Endothelial cell (in vitro differentiated cells): ENCODE results near the gene PSTPIP2. TPM values are rescaled to one million over a fixed set of nuclear protein-coding genes. Genes with fewer than 3 reads are reported as not detected.
A peak's percentile ranks its signal among the peaks of the same experiment; 100 is the strongest.
"Not testable (repeated sequence)": the region's sequence is repeated elsewhere in the genome, so short reads cannot be mapped to it uniquely, and the experiment has no call there.

ENCODE experiments used
- DNase-seq: peaks from one replicate; pipeline ENCODE4 v3.0.0; 2021; ENCODE audit warnings: low spot score
- H3K27ac Mint-ChIP-seq: one replicate; pipeline ENCODE4 v1.8.0; 2021; ENCODE audit warnings: mixed read lengths, inconsistent platforms; ENCODE audit not compliant: unreplicated experiment
- H3K27me3 Mint-ChIP-seq: one replicate; pipeline ENCODE4 v1.8.0; 2021; ENCODE audit warnings: mild to moderate bottlenecking, moderate library complexity, mixed read lengths, inconsistent platforms; ENCODE audit not compliant: unreplicated experiment
- H3K36me3 Mint-ChIP-seq: one replicate; pipeline ENCODE4 v1.8.0; 2021; ENCODE audit warnings: mild to moderate bottlenecking, low read depth, mixed read lengths, inconsistent platforms; ENCODE audit not compliant: unreplicated experiment
- H3K4me1 Mint-ChIP-seq: one replicate; pipeline ENCODE4 v1.8.0; 2021; ENCODE audit warnings: mild to moderate bottlenecking, mixed read lengths, inconsistent platforms; ENCODE audit not compliant: unreplicated experiment
- H3K4me3 Mint-ChIP-seq: one replicate; pipeline ENCODE4 v1.8.0; 2021; ENCODE audit warnings: mild to moderate bottlenecking, mixed read lengths, inconsistent platforms; ENCODE audit not compliant: unreplicated experiment
- H3K9me3 Mint-ChIP-seq: one replicate; pipeline ENCODE4 v1.8.0; 2021; ENCODE audit warnings: mixed read lengths, inconsistent platforms; ENCODE audit not compliant: unreplicated experiment
- CTCF ChIP-seq: fragments of 200-600 bp; sonication (generic); IDR thresholded peaks from one replicate; pipeline ENCODE4 v1.5.0; 2021; ENCODE audit warnings: antibody characterized with exemption; ENCODE audit not compliant: unreplicated experiment
- total RNA-seq: library from RNA; stranded (reverse); fragmentation: NEBNext Ultra II Directional; extraction: Animal tissue kit (Norgen Biotek cat#: 25700); gene quantifications from one replicate; pipeline ENCODE4 v1.2.1, GENCODE V29; 2021; ENCODE audit not compliant: unreplicated experiment

PSTPIP2 gene
- total RNA-seq, 1 donor from 2014 or later, result 7.8 TPM

DNA sequence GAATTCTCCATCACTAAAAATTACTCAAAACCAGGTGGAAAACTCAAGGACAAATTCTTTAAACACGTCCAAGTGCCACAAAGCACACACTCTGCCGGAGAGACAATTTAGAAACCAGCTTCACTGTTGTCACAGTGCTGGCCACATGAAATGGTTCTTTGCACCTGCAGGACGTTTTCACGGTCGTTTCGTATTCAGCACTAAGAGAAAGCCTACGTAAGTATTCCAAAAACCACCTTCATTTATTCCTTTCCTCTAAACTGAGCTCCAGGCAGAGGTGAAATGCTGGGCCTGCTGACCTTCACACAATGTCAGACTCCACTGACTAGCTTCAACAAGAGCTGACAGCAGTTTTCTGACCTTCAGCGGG, 25.4 kb upstream of the PSTPIP2 start:
- DNase-seq, result no peak
- no peak for TF ChIP-seq CTCF
- Mint-ChIP-seq H3K4me3 (peak overlapping the region; percentile 99), H3K27ac (peak overlapping the region; percentile 80), H3K36me3 (peaks cover 3% of the 10 kb centered on the region), H3K27me3 (peaks cover 1% of the 10 kb centered on the region), H3K9me3 (no peaks in the 10 kb centered on the region), H3K4me1 (peaks cover 18% of the 10 kb centered on the region)

GRCh38 chr18:46096651-46097300, 24.7 kb upstream of the PSTPIP2 start:
- Mint-ChIP-seq H3K4me3 (peak overlapping the region; percentile 99), H3K4me1 (peaks cover 18% of the 10 kb centered on the region), H3K27ac (no peak overlapping the region), H3K36me3 (peaks cover 4% of the 10 kb centered on the region), H3K9me3 (no peaks in the 10 kb centered on the region), H3K27me3 (peaks cover 1% of the 10 kb centered on the region)
- no peak for TF ChIP-seq CTCF
- no peak for DNase-seq

DNA sequence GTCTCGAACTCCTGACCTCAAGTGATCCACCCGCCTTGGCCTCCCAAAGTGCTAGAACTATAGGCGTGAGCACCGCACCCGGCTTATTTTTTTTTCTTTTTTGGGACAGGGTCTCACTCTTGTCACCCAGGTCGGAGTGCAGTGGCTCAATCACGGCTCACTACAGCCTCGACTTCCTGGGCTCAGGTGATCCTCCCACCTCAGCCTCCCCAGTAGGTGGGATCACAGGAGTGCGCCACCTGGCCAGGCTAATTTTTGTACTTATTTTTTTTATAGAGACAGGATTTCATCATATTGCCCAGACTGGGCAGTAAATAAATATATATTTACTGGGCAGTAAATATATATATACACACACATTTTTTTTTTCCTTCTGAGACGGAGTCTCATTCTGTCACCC, 23.5 kb upstream of the PSTPIP2 start:
- H3K27ac Mint-ChIP-seq, result no peak overlapping the region
- H3K4me1 Mint-ChIP-seq, result peaks cover 18% of the 10 kb centered on the region
- no peak for DNase-seq
- TF ChIP-seq CTCF, result no peak
- no peaks in the 10 kb centered on the region for H3K9me3 Mint-ChIP-seq
- H3K36me3 Mint-ChIP-seq, result peaks cover 15% of the 10 kb centered on the region
- peaks cover 1% of the 10 kb centered on the region for H3K27me3 Mint-ChIP-seq
- no peak overlapping the region for H3K4me3 Mint-ChIP-seq

DNA sequence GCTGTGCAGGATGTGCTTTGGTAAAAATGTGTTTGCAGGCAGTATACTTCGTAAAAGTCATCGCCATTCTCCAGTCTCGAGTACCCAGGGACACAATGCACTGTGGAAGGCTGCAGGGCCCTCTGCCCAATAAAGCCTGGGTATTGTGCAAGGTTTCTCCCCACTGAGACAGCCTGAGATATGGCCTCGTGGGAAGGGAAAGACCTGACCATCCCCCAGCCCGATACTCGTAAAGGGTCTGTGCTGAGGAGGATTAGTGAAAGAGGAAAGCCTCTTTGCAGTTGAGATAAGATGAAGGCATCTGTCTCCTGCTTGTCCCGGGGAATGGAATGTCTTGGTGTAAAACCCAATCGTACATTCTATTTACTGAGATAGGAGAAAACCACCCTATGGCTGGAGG, 16.4 kb upstream of the PSTPIP2 start:
- H3K4me1 Mint-ChIP-seq, H3K27me3 Mint-ChIP-seq, H3K4me3 Mint-ChIP-seq, H3K9me3 Mint-ChIP-seq, H3K27ac Mint-ChIP-seq, DNase-seq: not testable (repeated sequence)
- H3K36me3 Mint-ChIP-seq, result peaks cover 58% of the 10 kb centered on the region

DNA sequence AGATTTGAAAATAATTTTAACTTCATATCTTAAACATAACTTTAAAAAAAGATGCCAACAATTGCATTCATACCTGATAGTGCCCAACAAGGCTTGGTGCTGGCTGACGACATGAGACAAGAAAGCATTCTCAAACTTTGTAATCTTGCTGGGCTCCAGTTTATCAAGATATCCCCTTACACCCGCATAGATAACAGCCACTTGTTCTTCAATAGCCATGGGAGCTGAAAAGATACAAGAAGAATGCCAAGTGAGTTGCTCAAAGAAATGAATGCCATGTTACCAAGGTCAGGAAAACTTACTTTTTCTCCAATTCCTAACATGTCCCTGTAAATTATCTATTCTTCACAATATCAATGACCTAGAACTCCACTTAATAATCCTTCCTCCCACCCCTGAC, 12.4 kb upstream of the PSTPIP2 start:
- Mint-ChIP-seq H3K9me3 (no peaks in the 10 kb centered on the region), H3K27ac (no peak overlapping the region), H3K36me3 (peaks cover 51% of the 10 kb centered on the region), H3K4me1 (no peaks in the 10 kb centered on the region), H3K4me3 (no peak overlapping the region), H3K27me3 (no peaks in the 10 kb centered on the region)
- no peak for TF ChIP-seq CTCF
- no peak for DNase-seq

- DNase-seq, result no peak
- H3K4me1 Mint-ChIP-seq, result no peaks in the 10 kb centered on the region
- no peaks in the 10 kb centered on the region for H3K27me3 Mint-ChIP-seq
- TF ChIP-seq CTCF, result no peak
- H3K36me3 Mint-ChIP-seq, result peaks cover 22% of the 10 kb centered on the region
- no peak overlapping the region for H3K27ac Mint-ChIP-seq
- H3K9me3 Mint-ChIP-seq, result no peaks in the 10 kb centered on the region
- H3K4me3 Mint-ChIP-seq, result no peak overlapping the region
Observed at GRCh38 chr18:46080156-46080555, 8.1 kb upstream of the PSTPIP2 start.
